G401.6 (cell line): Measurements from ENCODE around the gene SAA4.
"Not testable (repeated sequence)": the region's sequence is repeated elsewhere in the genome, so short reads cannot be mapped to it uniquely, and the experiment has no call there.

ENCODE experiments used
- FAIRE-seq: peaks from 2 replicates; lab custom pipeline; 2012; peaks lifted over from hg19 to GRCh38; lab: Jason Lieb, UNC

The SAA4 gene

GRCh38 chr11:18246379-18247190, 10.0 kb upstream of the SAA4 start:
- not testable (repeated sequence) for FAIRE-seq

- no peak for FAIRE-seq
Observed at GRCh38 chr11:18245396-18245795, 8.8 kb upstream of the SAA4 start.

DNA sequence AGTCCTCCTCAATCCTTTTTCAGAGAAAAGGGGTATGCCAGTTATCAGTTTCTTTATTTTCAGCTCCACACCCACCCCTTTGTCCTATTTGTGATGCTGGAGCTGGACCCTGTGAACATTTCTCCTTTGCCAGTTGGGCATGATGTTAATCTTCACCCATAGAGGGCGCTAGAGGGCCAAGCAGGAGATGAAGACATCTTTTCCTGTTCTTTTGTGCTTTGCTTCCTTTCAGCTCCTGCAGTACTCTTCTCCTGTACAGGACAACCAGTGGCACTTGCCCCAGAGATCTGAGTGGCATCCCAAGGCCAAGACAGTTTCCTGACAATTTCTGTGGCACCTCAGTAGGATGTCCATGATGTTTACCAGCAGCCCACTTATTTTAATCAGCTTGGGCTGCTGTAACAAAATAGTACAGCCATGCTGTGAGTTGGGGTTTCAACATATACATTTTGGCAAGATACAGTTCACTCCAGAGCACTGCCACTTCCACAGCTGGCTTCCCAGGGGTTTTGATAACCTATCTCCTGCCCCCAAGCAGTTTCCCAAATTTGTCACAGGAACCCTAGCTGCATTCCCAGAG, 7.3 kb upstream of the SAA4 start:
- no peak for FAIRE-seq

GRCh38 chr11:18239655-18240054, 3.1 kb upstream of the SAA4 start:
- FAIRE-seq: no peak

GRCh38 chr11:18235394-18236334, 938 bp downstream of the SAA4 start:
- no peak for FAIRE-seq

GRCh38 chr11:18233912-18234311, 2.7 kb downstream of the SAA4 start:
- no peak for FAIRE-seq

- no peak for FAIRE-seq
Observed at GRCh38 chr11:18230859-18231258, 5.7 kb downstream of the SAA4 start.

- FAIRE-seq: no peak
Observed at GRCh38 chr11:18229501-18229900, 7.1 kb downstream of the SAA4 start.

DNA sequence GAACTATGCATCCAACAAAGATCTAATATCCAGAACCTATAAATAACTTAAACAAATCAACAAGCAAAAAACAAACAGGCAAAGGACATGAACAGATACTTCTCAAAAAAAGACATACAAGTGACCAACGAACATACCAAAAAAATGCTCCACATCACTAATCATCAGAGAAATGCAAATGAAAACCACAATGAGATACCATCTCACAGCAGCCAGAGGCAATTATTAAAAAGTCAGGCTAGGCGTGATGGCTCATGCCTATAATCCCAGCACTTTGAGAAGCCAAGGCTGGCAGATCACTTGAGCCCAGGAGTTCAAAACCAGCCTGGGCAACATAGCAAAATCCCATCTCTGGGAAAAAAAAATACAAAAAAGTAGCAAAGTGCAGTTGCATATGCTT, 10.7 kb downstream of the SAA4 start:
- no peak for FAIRE-seq

GRCh38 chr11:18223591-18224387, 12.8 kb downstream of the SAA4 start:
- FAIRE-seq: no peak

- no peak for FAIRE-seq
Observed at GRCh38 chr11:18222814-18223421, 13.7 kb downstream of the SAA4 start.

DNA sequence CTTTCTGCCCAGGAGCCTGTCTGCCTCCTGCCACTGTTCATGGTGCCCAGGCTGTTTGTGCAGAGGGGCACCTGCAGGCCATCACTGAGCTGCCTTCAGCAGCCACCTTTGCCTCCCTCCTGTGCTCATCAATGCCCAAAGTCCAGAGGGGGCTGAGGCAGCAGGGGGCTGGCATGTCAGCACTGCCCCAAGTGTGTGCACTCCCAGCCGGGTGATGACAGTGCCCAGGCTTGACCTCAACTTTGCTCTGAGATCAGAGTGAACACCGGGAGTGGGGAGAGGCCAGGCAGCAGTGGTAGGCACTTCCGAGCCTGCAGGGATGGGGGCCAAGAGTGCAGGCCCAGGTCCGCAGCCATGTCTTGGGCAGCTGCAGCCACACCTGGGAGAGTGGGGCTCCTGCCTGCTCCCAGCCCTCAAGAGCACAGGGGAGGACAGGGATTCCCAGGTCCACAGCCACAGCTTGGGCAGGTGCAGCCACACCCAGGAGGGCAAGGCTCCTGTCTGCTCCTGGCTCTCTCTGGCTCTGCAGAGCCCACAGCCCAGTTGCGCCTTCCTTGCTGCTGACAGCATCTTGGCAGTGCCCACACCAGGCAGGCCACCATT, 15.2 kb downstream of the SAA4 start:
- FAIRE-seq: no peak

- no peak for FAIRE-seq
Observed at GRCh38 chr11:18209058-18209457, 27.5 kb downstream of the SAA4 start.

- FAIRE-seq: no peak
Observed at GRCh38 chr11:18204771-18205170, 31.8 kb downstream of the SAA4 start.

- FAIRE-seq: no peak
Observed at GRCh38 chr11:18204220-18204619, 32.4 kb downstream of the SAA4 start.

DNA sequence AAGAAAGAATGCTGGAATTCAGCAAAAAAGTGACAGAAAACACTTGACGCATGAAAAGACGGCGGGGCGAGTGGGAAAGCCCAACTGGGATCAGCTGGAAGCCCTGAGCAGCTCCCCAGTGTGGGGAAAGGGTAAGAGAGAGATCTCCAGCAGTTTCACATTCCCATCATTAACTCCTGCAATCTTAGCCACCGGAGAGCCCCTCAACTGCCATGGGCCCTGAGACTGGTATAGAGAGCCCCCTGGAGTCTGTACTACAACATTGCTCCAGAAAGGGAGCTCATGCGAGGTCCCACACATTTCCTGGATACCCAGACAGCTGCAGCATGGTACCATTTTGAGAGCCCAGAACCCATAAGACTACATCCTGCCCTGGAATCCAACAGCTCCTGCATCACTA, 32.9 kb downstream of the SAA4 start:
- FAIRE-seq: no peak

DNA sequence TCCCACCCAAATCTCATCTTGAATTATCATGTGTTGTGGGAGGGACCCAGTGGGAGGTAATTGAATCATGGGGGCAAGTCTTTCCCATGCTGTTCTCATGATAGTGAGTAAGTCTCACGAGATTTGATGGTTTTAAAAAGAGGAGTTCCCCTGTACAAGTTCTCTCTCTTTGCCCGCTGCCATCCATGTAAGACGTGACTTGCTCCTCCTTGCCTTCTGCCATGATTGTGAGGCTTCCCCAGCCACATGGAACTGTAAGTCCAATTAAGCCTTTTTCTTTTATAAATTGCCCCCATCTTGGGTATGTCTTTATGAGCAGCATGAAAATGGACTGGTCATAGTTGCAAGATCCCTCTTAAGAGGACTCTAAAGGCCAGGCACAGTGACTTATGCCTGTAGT, 38.9 kb downstream of the SAA4 start:
- not testable (repeated sequence) for FAIRE-seq

DNA sequence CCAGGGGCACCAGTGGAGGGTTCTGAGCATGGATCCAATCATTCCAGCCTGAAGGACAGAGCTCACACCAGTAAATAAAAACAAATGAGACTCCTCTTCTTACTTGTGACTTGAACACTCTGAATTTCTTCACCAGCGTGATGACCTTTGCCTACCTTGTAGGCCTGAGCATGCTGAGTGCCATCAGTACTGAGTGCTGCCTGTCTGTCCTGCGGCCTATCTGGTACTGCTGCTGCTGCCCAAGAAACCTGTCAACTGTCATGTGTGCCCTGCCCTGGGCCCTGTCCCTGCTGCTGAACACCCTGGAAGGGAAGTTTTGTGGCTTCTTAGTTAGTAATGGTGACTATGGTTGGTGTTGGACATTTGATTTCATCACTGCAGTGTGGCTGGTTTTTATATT, 40.1 kb downstream of the SAA4 start:
- FAIRE-seq: no peak

DNA sequence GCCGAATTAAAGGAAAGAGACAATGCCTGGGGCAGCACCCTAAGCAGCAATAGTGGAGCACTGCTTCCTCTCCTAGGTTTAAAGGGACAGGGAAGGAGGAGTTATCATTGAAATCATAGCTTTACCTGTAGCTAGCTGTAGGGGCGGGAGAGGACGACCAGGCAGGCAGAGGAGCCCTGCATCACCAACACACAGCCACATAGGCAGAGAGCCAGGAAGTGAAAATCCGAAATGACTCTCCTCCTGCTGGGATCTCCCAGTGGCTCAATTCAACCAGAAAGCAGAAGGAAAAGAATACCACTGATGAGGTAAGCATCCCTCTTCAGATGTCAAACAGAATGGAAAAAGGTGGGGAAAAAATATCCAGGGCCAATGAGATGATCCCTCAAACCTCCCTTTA, 43.6 kb downstream of the SAA4 start:
- no peak for FAIRE-seq

DNA sequence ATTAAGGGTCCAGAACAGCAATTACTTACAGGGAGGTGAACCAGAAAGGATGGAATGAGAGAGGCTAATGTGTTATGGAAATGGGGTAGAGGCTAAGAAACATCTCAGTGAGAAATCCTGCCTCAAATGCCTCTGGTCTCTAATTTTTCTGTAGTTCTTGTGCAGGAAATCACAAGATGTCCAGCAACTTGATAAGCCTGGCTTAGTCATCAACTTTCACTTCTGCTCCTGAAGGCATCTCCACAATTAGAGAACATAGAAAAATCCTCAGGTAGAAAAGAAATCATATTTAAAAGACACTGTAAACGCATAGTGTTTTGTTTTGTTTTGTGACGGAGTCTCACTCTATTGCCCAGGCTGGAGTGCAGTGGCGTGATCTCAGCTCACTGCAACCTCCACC, 45.2 kb downstream of the SAA4 start:
- FAIRE-seq: no peak
